GM21390 (cell line): Measurements from ENCODE around the gene PSMD11.

Source experiments
- ATAC-seq: cut with Tn5 transposase; IDR thresholded peaks from one replicate; pipeline ENCODE4 v1.9.1; 2021; ENCODE audit not compliant: unreplicated experiment

Gene PSMD11

GRCh38 chr17:32463304-32463703 is 19.0 kb downstream of the PSMD11 start:
- no peak for ATAC-seq

- no peak for ATAC-seq
Measured at GRCh38 chr17:32464374-32464773, 20.1 kb downstream of the PSMD11 start.

- ATAC-seq: no peak
Measured at GRCh38 chr17:32467949-32468348, 23.6 kb downstream of the PSMD11 start.

- ATAC-seq: no peak
Measured at GRCh38 chr17:32470405-32471167, 26.3 kb downstream of the PSMD11 start.

GRCh38 chr17:32471652-32472051 is 27.3 kb downstream of the PSMD11 start:
- no peak for ATAC-seq

- no peak for ATAC-seq
Measured at GRCh38 chr17:32475258-32475657, 30.9 kb downstream of the PSMD11 start.

GRCh38 chr17:32477220-32477619 is 32.9 kb downstream of the PSMD11 start:
- no peak for ATAC-seq

GRCh38 chr17:32479074-32479617 is 34.8 kb downstream of the PSMD11 start:
- no peak for ATAC-seq

GRCh38 chr17:32481193-32481592 is 36.9 kb downstream of the PSMD11 start:
- ATAC-seq: no peak

GRCh38 chr17:32482568-32483320 is 38.4 kb downstream of the PSMD11 start:
- ATAC-seq: no peak

GRCh38 chr17:32483451-32484019 is 39.2 kb downstream of the PSMD11 start:
- no peak for ATAC-seq

- ATAC-seq: no peak
Measured at GRCh38 chr17:32484041-32484461, 39.7 kb downstream of the PSMD11 start.

- ATAC-seq: no peak
Measured at GRCh38 chr17:32484628-32485027, 40.3 kb downstream of the PSMD11 start.

GRCh38 chr17:32485261-32486110 is 41.2 kb downstream of the PSMD11 start:
- no peak for ATAC-seq

- ATAC-seq: peak; percentile 49
Measured at GRCh38 chr17:32486111-32486700, 41.9 kb downstream of the PSMD11 start.

- peak; percentile 57 for ATAC-seq
Measured at GRCh38 chr17:32486701-32487472, 42.6 kb downstream of the PSMD11 start, which contains the start of gene CDK5R1. Gene CDK5R1 (plus strand): TSS chr17:32486993. CDS start chr17:32487621, 628 bp downstream.

GRCh38 chr17:32487473-32488176 is 43.3 kb downstream of the PSMD11 start:
- no peak for ATAC-seq

- ATAC-seq: no peak
Measured at GRCh38 chr17:32488177-32488542, 43.9 kb downstream of the PSMD11 start.

GRCh38 chr17:32488604-32489180 is 44.4 kb downstream of the PSMD11 start:
- ATAC-seq: no peak
